ENCODE results near the gene KIFAP3. TPM values are rescaled to one million over a fixed set of nuclear protein-coding genes. Genes with fewer than 3 reads are reported as not detected.
"Not testable (repeated sequence)": the region's sequence is repeated elsewhere in the genome, so short reads cannot be mapped to it uniquely, and the experiment has no call there.

Gene KIFAP3
- total RNA-seq (10 to 100 TPM; 20.2 to 22.2 TPM), polyA plus RNA-seq (10 to 100 TPM; 16.1 to 16.7 TPM)

DNA sequence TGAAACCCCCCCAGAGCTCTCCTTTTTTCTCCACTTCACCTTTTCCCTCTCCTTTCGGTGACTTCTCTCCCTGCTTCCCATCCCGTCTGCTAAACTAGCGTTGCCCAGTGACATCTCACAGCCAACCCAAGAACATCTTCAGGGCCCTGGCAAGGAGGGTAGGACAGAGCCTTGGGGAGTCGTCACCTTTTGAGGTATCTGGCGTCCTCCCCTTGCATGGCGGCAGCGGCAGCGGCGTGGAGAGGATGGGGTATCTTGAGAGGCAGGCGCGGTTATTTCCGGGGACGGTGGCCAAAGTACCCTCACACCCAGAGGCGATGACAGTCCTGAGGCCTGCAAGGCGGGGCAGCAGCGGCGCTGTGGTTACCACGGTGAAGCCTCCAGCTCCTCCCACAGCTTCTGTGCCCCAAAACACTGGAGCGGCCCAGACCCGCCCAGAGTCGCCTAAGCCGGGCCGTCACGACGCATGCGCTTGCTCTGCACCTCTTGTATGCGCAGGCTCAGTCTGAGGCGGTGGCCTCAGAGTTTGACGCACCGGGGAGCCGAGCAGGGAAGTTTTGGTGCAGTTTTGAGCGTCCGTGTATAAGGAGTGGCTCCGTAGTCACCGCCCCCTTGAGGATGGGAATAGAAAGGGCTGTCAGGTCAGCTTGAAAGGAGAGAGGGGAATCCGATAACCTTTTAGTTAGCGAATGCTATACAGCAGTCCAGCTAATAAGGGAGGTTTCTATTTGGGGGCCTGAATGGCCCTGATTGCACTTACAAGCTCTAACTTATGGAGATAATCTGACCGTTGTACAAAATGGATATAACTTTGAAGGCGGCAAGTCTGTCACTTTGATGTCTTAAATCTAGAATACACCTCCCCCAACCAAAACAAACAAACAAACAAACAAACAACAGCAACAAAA lies at the start of gene KIFAP3:
KIFAP3 (minus strand) TSS at position 446 of the 908 bp plus-strand sequence; CDS start at position 218, 228 bp downstream.
- Mint-ChIP-seq H3K4me3 (peak within 1 kb of the TSS; percentile 90 to 98 (median 96)), H3K27me3 (peaks cover 0 to 2% of the 10 kb centered on the region in 2 donors), H3K9me3 (peaks cover 0 to 8% (median 6%) of the 10 kb centered on the region in 8 donors), H3K27ac (peak within 1 kb of the TSS; percentile 85 to 99 (median 97)), H3K36me3 (peaks cover 8 to 9% of the 10 kb centered on the region in 2 donors), H3K4me1 (peaks cover 39 to 61% (median 47%) of the 10 kb centered on the region in 4 donors)
- Histone ChIP-seq H3K27ac (ENCODE audit: low read depth, low read length) (peak within 1 kb of the TSS; percentile 74), H3K4me1 (ENCODE audit: insufficient read depth, low read length) (peaks cover 44% of the 10 kb centered on the region), H3K9me3 (ENCODE audit: control insufficient read depth in 1 of 2, low read length in 2 of 2) (no peaks in the 10 kb centered on the region), H3K36me3 (ENCODE audit: insufficient read depth, low read length) (no peaks in the 10 kb centered on the region), H3K27me3 (ENCODE audit: insufficient read depth, low read length) (no peaks in the 10 kb centered on the region), H3K4me3 (ENCODE audit: low read length in 2 of 2) (peak within 1 kb of the TSS; percentile 71 to 77)
- ChIA-PET POLR2A (ENCODE audit: partially characterized antibody) (interaction anchor here (0.7 to 3.9 kb wide), 13 partner anchors 9 to 1239 kb away, joined by 3 to 26 read pairs (median 3); partner anchors contain the start of genes BLZF1, FMO4, NME7 and SCYL3), CTCF (ENCODE audit: partially characterized antibody) (interaction anchor here (0.8 to 1.9 kb wide), 10 partner anchors 18 to 1239 kb away, joined by 3 to 6 read pairs (median 4); partner anchors contain the start of genes FMO4, GORAB and SCYL3)
- peak; percentile 93 to 97 (median 95) for DNase-seq
- intact Hi-C loops (cut with micrococcal nuclease), result loop anchor here (1.0 to 10.0 kb wide), 6 partner anchors 145 to 707 kb away; partner anchors contain the start of genes GORAB, METTL18, NME7 and SLC19A2

DNA sequence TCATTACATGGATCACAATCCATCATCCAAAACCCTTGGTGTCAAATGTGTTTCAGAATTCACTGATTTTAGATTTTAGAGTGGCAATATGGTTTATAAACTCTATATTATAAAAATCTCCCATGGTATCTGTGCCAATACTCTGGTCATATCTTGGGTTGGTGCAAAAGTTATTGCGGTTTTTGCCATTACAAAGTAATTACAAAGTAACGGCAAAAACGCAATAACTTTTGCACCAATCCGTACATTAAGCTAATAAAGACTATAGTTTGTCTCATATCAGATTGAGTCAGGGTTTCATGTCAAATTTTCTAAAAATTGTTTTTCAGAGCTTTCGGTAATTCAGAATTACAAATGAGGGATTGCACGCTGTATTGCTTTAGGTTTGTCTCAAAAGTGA lies 47.9 kb upstream of the KIFAP3 start:
- Histone ChIP-seq H3K9me3 (ENCODE audit: control insufficient read depth in 1 of 2, low read length in 2 of 2) (no peaks in the 10 kb centered on the region), H3K27ac (ENCODE audit: low read depth, low read length) (no peak overlapping the region), H3K4me3 (ENCODE audit: low read length in 2 of 2) (no peak overlapping the region), H3K27me3 (ENCODE audit: insufficient read depth, low read length) (no peaks in the 10 kb centered on the region), H3K4me1 (ENCODE audit: insufficient read depth, low read length) (no peaks in the 10 kb centered on the region), H3K36me3 (ENCODE audit: insufficient read depth, low read length) (no peaks in the 10 kb centered on the region)
- H3K36me3 Mint-ChIP-seq, result peaks cover 0 to 5% of the 10 kb centered on the region in 2 donors
- H3K4me1 Mint-ChIP-seq, result no peaks in the 10 kb centered on the region
- intact Hi-C loops (cut with micrococcal nuclease), result no loop called here
- H3K9me3 Mint-ChIP-seq, result peaks cover 0 to 10% (median 8%) of the 10 kb centered on the region in 8 donors
- DNase-seq, result no peak
- H3K27ac Mint-ChIP-seq, result no peak overlapping the region
- ChIA-PET CTCF (ENCODE audit: partially characterized antibody) (no interaction called here), POLR2A (ENCODE audit: partially characterized antibody) (no interaction called here)
- no peak overlapping the region for H3K4me3 Mint-ChIP-seq
- H3K27me3 Mint-ChIP-seq, result peaks cover 4 to 6% of the 10 kb centered on the region in 2 donors

DNA sequence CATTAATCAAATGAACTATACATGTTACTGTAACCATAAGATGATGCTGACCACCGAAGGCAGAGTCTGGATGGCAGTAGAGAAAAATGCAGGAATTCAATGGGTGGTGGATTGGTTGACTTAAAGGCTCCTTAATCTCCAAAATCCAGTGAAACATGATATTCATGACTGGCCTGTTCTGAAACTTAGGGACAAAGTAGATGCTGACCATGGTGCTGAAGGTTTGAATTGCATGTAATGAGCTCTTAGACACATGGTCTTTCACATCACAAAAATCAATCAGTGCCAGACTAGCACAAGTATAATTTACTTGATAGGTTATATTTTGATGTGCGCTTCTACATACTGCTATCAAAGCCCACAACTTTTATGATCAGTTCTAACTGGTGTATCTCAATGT lies 40.4 kb upstream of the KIFAP3 start:
- Histone ChIP-seq H3K9me3 (ENCODE audit: control insufficient read depth in 1 of 2, low read length in 2 of 2) (no peaks in the 10 kb centered on the region), H3K4me1 (ENCODE audit: insufficient read depth, low read length) (no peaks in the 10 kb centered on the region), H3K4me3 (ENCODE audit: low read length in 2 of 2) (no peak overlapping the region), H3K36me3 (ENCODE audit: insufficient read depth, low read length) (no peaks in the 10 kb centered on the region), H3K27ac (ENCODE audit: low read depth, low read length) (no peak overlapping the region), H3K27me3 (ENCODE audit: insufficient read depth, low read length) (no peaks in the 10 kb centered on the region)
- Mint-ChIP-seq H3K4me1 (no peaks in the 10 kb centered on the region), H3K4me3 (no peak overlapping the region), H3K36me3 (no peaks in the 10 kb centered on the region), H3K9me3 (peaks cover 1 to 13% (median 6%) of the 10 kb centered on the region in 8 donors), H3K27me3 (peaks cover 10 to 16% of the 10 kb centered on the region in 2 donors), H3K27ac (no peak overlapping the region)
- DNase-seq, result no peak
- intact Hi-C loops (cut with micrococcal nuclease), result no loop called here
- ChIA-PET POLR2A (ENCODE audit: partially characterized antibody) (no interaction called here), CTCF (ENCODE audit: partially characterized antibody) (no interaction called here)

DNA sequence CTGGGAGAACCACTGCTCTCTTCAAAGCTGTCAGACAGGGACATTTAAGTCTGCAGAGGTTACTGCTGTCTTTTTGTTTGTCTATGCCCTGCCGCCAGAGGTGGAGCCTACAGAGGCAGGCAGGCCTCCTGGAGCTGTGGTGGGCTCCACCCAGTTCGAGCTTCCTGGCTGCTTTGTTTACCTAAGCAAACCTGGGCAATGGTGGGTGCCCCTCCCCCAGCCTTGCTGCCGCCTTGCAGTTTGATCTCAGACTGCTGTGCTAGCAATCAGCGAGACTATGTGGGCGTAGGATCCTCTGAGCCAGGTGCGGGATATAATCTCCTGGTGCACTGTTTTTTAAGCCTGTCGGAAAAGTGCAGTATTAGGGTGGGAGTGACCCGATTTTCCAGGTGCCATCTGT lies 38.6 kb upstream of the KIFAP3 start:
- H3K27ac Mint-ChIP-seq; POLR2A ChIA-PET (ENCODE audit: partially characterized antibody); CTCF ChIA-PET (ENCODE audit: partially characterized antibody); H3K4me3 Mint-ChIP-seq; H3K36me3 Mint-ChIP-seq; DNase-seq; H3K27me3 ChIP-seq (ENCODE audit: insufficient read depth, low read length); H3K4me1 ChIP-seq (ENCODE audit: insufficient read depth, low read length); intact Hi-C loops (cut with micrococcal nuclease); H3K4me1 Mint-ChIP-seq; H3K9me3 ChIP-seq (ENCODE audit: control insufficient read depth in 1 of 2, low read length in 2 of 2); H3K4me3 ChIP-seq (ENCODE audit: low read length in 2 of 2); H3K27ac ChIP-seq (ENCODE audit: low read depth, low read length); H3K36me3 ChIP-seq (ENCODE audit: insufficient read depth, low read length): not testable (repeated sequence)
- peaks cover 1 to 13% (median 6%) of the 10 kb centered on the region in 8 donors for H3K9me3 Mint-ChIP-seq
- peaks cover 8 to 16% of the 10 kb centered on the region in 2 donors for H3K27me3 Mint-ChIP-seq

DNA sequence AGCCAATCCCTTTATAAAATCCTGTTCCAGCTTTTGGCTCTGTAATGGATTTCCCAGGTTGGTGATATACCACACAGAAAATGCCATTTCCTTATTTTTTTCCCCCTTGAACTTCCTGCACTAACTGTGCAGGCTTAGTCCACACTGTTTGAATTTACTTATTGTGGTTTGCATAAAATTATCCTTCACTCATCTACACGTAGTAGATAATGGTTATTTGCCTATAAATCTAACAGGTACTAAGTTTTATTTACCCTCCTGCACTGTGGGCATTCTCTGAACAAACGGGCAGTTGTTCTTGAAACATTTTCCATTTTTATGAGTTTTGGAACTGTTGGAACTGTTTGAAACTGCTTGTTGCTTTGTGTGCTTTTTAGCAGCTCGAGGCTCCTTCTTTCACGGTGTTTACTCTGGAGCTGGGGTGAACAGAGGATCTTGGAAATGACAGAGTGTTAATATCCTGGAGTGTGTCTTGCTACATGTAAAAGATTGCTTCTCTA lies 23.0 kb upstream of the KIFAP3 start:
- Mint-ChIP-seq H3K27ac (no peak overlapping the region), H3K9me3 (peaks cover 0 to 14% (median 5%) of the 10 kb centered on the region in 8 donors), H3K27me3 (peaks cover 20 to 23% of the 10 kb centered on the region in 2 donors), H3K36me3 (peaks cover 0 to 7% of the 10 kb centered on the region in 2 donors), H3K4me1 (no peaks in the 10 kb centered on the region), H3K4me3 (no peak overlapping the region)
- intact Hi-C loops (cut with micrococcal nuclease), result no loop called here
- ChIA-PET CTCF (ENCODE audit: partially characterized antibody) (no interaction called here), POLR2A (ENCODE audit: partially characterized antibody) (no interaction called here)
- H3K4me3 ChIP-seq (ENCODE audit: low read length in 2 of 2), result no peak overlapping the region
- no peak for DNase-seq
- H3K36me3 ChIP-seq (ENCODE audit: insufficient read depth, low read length), result no peaks in the 10 kb centered on the region
- H3K27ac ChIP-seq (ENCODE audit: low read depth, low read length), result no peak overlapping the region
- no peaks in the 10 kb centered on the region for H3K9me3 ChIP-seq (ENCODE audit: control insufficient read depth in 1 of 2, low read length in 2 of 2)
- no peaks in the 10 kb centered on the region for H3K4me1 ChIP-seq (ENCODE audit: insufficient read depth, low read length)
- H3K27me3 ChIP-seq (ENCODE audit: insufficient read depth, low read length), result no peaks in the 10 kb centered on the region

DNA sequence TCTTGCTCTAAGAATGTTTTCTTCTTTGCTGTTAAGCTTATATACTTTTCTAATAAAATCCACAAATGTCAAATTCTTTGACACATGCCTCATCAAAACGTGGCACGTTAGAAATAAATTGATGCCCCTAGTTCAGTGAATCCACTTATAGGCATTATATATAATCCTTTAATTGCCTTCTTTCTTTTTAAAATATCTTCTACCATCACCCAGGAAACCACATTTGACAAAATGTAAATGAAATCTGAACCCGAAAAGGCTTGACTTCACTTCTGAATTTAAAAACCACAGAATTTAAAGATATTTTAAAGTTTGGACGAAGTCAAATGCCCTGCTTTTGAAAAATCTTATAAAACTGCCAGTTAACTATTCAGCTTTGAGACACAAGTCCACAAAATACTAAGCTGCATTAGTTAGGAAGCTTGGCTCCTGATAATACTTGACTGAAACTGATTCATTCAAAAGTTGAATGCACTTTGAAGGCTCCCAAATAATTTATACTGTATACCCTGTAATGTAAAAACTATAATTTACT lies 22.4 kb upstream of the KIFAP3 start:
- CTCF ChIA-PET (ENCODE audit: partially characterized antibody), result no interaction called here
- Mint-ChIP-seq H3K27me3 (peaks cover 17 to 23% of the 10 kb centered on the region in 2 donors), H3K4me1 (no peaks in the 10 kb centered on the region), H3K36me3 (peaks cover 0 to 7% of the 10 kb centered on the region in 2 donors), H3K27ac (no peak overlapping the region), H3K9me3 (peaks cover 0 to 17% (median 6%) of the 10 kb centered on the region in 8 donors), H3K4me3 (no peak overlapping the region)
- POLR2A ChIA-PET (ENCODE audit: partially characterized antibody), result no interaction called here
- intact Hi-C loops (cut with micrococcal nuclease), result no loop called here
- no peak for DNase-seq
- H3K27ac ChIP-seq (ENCODE audit: low read depth, low read length), result no peak overlapping the region
- no peak overlapping the region for H3K4me3 ChIP-seq (ENCODE audit: low read length in 2 of 2)
- no peaks in the 10 kb centered on the region for H3K9me3 ChIP-seq (ENCODE audit: control insufficient read depth in 1 of 2, low read length in 2 of 2)
- no peaks in the 10 kb centered on the region for H3K36me3 ChIP-seq (ENCODE audit: insufficient read depth, low read length)
- no peaks in the 10 kb centered on the region for H3K27me3 ChIP-seq (ENCODE audit: insufficient read depth, low read length)
- H3K4me1 ChIP-seq (ENCODE audit: insufficient read depth, low read length), result no peaks in the 10 kb centered on the region
